HG02885 (cell line): ENCODE results near the gene AKAP6.

Experiments
- ATAC-seq: cut with Tn5 transposase; IDR thresholded peaks from one replicate; pipeline ENCODE4 v1.9.1; 2021; ENCODE audit warnings: mild to moderate bottlenecking; ENCODE audit not compliant: unreplicated experiment, poor library complexity

Gene AKAP6

DNA sequence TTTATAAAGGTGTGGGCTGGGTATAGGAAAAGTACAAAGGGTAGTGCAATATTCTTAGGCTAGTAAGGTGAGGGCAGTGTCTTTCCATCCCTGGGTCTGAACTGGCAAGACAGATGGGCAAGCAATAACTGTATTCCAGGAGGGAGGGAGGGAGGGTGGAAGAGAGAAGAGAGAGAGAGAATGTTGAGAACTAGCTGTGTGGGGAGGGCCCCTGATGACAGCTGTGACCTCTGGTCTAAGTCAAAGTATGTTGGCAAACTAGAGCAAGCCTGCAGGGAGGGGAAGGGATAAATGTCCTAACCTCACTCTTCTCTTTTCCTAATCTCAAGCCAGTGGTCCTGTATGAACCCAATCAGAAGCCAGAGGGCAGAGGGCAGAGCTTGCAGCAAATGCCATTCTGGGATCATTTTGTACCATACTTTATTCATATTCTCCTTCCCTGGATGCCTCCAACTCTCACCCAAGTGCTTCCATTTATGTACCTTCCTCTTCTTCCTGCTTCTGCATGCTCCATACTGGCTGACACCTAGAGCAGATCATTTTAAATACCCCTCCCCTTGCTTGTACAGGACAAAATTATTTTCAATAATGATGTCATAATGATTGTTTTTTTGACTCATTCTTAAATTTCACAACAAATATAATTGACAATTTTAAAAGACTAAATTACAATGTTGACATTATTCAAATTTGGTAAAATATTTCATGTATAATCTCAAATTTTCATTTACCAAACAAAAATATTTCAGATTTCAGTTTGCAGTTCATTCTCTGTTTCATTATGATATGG is 75.9 kb downstream of the AKAP6 start:
- no peak for ATAC-seq

GRCh38 chr14:32405856-32406255 is 76.8 kb downstream of the AKAP6 start:
- no peak for ATAC-seq

DNA sequence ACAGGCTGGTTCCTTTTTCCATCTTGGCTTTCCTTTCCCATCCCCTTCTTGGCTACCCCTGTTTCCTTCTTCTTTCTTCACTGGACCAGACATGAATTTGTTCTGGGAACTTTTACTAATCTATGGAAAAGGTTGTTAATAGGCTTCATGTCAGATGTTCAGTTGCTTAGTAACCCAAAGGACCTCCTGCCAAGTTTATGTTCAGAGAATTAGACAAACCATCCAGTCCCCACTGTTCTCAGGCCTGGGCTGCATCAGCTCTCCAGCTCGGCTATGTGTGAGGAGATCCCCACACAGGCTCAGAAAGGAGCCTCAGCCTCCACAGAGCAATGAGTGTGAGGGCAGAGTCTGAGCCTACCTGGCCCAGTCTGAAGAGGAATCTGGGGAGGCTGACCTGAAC is 78.0 kb downstream of the AKAP6 start:
- no peak for ATAC-seq

DNA sequence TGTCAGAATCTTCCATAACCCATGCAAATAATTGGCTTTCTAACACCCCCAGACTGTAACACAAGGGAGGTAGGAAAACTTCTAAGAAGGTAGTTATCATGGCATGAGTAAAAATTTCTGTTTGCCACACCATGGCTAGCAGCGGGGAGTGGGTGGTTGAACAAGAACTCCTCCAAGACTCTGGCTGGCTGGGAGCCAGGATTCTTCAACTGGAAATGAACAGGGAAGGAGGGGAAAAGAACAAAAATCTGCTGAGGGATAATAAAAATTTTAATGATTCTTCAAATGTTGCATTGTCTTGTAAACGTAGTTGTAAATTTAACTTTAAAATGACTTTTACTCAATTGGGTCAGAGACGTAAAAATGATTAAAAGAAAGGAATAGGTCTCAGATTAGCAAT is 78.9 kb downstream of the AKAP6 start:
- ATAC-seq: no peak

DNA sequence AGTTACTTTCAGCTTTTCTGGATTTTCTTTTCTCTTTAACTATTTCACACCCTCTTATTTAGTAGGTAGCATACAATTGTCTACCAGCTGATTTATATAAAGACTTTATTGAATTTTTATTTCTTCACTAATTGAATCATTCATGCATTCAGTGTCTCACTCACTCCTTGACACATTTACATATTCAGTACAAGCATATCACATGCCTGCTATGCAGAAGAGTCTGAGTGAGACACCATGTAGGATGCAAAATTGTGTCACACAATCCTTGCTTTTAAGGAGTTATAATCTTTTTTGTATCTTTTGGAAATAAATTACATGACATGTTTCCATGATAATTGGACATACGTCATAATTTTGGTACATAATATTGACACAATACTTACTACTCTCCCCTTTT is 83.0 kb downstream of the AKAP6 start:
- no peak for ATAC-seq

DNA sequence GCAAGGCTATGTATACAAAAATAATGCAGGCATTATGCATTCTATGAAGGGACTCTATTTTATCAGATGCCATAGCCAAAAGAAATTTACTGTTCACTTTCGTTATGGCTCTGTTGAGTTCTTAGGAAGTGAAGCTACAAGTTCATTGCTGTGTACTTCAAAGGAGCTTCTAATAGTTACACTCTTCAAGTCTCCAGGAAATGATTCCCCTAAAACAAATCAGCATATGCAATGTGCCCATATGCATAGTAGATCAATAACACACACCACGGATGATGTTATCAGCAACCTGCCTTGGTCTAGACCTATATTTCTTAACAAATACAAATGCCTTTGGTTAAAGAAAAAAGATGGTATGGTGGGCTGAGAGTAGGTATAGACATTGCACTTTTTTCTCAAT is 83.4 kb downstream of the AKAP6 start:
- no peak for ATAC-seq

- no peak for ATAC-seq
These were observed 85.0 kb downstream of the AKAP6 start for GRCh38 chr14:32413967-32414640.

GRCh38 chr14:32414808-32415255 is 85.7 kb downstream of the AKAP6 start:
- ATAC-seq: no peak

- ATAC-seq: no peak
These were observed 89.0 kb downstream of the AKAP6 start for GRCh38 chr14:32417956-32418552.

DNA sequence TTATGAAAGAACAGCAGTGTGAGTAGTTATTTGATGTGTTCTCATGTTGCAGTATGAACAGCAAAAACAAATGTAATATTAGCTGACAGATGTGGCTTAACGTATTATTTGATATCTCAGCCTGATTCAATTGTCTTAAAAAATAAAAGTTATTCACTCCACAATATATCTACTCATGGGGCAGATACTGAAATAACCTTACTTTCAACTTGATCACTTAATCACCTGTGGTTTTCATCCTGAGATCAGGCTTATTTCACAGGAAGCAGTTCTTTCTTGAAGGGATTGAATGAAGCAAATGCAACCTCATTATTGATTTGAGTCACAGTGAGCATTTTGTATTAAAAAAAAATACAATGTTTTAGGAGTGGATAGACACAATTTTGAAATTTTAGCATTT is 90.3 kb downstream of the AKAP6 start:
- ATAC-seq: no peak

GRCh38 chr14:32421781-32422180 is 92.7 kb downstream of the AKAP6 start:
- ATAC-seq: no peak

DNA sequence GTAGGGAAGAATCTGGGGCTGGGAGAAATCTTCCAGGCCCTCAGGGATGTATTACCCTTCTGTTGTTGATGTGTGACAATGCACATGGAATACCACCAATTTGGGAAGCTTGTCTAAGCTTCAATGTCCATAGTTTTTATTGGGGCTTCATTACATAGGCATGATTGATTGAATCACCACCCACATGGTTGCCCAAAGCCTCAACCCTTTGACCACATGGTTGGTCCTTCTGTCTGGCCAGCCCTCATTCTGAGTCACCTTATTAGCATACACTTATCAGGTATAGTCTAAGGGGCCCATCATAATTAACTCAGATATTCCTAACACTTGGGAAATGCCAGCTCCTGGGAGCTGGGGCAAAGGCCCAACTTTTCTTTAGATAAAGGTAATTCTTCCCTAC is 93.3 kb downstream of the AKAP6 start:
- ATAC-seq: no peak

- no peak for ATAC-seq
These were observed 96.9 kb downstream of the AKAP6 start for GRCh38 chr14:32426028-32426427.

GRCh38 chr14:32426586-32427388 is 97.7 kb downstream of the AKAP6 start:
- no peak for ATAC-seq

- no peak for ATAC-seq
These were observed 98.8 kb downstream of the AKAP6 start for GRCh38 chr14:32427726-32428528.

DNA sequence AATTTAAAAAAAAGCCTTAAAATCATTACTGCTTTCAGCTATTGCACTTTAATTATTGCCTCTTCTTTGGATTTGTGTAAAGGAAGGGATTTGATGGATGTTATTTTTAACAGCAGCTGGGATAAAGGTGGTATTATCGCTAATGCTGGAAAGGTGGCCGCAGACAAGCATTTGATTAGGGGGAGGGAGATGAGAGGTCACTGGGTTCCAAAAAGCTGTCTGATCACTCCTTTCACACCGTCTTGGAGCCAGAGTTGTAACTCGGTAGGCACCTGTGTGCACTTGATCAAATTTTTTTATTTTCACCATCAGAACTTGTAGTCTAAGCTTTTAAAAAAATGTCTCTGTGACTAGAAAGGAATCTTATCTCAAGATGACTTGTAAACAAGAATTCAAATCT is 99.8 kb downstream of the AKAP6 start:
- no peak for ATAC-seq

DNA sequence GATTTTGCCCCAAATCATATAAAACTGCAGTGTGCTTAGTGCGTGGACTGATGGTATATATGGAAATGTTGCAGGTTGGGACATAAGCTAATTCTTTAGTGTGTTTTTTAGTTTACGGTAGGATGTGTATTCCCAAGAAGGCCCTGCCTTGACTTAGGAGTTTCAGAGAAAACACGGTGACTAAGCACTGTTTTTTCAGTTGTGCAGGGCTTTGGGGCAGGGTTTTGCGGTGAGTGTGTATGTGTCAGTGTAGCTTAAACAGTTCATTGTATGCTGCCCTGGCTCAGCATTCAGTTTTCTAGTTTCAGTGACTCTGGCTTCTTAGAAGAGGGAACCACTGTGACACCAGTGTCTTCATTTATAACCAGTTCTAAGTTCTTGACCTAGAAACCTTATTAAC is 101.2 kb downstream of the AKAP6 start:
- no peak for ATAC-seq

DNA sequence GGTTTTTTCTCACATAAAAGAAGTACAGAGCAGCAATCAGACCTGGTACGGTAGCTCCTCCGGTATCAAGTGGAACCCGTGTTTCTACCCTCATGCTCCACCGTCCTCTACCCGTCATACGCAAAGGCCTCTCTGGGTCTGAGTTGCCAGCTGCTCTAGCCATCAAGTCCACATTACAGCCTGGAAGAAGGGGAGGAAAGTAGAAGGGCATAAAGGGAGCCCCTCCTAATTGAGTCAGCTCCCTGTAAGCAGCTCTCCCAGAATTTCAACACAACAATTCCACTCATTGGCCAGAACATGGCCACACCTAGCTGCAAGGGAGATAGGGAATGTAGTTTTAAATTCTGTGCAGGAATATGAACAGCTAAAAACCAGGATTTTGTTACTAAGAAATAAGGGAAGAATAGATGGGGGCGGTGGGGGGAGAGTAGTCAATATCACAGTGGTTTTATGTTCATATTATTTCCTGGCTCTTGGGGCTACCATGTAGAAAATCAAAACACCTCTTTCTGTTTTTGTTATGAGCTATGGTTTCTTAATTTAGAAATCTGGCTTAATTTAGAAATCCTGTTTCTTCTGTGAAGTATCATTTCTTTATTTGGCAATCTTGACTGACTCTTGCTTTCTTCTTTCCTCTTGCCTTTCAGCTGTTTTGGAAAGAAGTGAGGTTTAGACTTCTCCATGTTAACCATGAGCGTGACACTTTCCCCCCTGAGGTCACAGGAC is 103.9 kb downstream of the AKAP6 start:
- peak; percentile 60 for ATAC-seq

DNA sequence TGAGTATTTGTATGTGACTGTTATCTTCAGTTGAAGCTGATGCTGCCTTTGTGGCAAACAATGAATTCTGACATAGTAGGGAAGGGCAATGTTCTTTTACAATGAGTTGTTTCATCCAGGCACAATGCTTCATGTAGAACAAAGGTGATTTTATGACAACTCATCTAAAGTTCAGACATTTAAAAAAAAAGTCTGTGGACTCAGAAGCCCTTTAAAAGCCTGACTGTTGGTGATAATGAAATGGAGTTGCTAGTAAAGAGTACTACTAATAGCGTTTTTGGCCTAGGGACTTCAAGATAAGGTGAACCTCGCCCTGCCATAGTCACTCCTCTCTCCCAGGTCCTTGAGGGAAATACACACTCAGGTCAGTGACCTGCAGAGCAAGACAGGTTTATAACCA is 105.1 kb downstream of the AKAP6 start:
- ATAC-seq: no peak
